HG02610 (cell line): ENCODE results near the gene ZG16.
"Not testable (repeated sequence)": the region's sequence is repeated elsewhere in the genome, so short reads cannot be mapped to it uniquely, and the experiment has no call there.

Experiments
- ATAC-seq: cut with Tn5 transposase; IDR thresholded peaks from one replicate; pipeline ENCODE4 v1.9.1; 2021; ENCODE audit warnings: mild to moderate bottlenecking, moderate library complexity; ENCODE audit not compliant: unreplicated experiment

The ZG16 gene

GRCh38 chr16:29783094-29783953, 5.3 kb downstream of the ZG16 start:
- not testable (repeated sequence) for ATAC-seq

DNA sequence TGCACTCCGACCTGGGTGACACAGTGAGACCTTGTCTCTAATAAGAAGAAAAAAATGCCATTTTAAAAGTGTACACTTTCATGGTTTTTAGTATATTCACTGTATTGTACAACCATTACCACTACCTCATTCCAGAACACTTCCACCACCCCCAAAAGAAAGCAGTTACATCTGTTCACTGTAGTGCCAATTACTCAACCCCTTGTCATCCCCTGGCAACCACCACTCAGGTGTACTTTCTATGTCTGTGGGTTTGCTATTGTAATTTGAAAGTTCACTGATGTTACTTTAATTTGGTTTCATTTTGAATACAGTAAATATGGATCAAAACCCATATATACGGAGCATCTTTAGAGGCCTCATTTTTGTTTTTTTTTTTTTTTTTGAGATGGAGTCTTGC, 6.1 kb downstream of the ZG16 start:
- no peak for ATAC-seq

- ATAC-seq: no peak
Measured at GRCh38 chr16:29784901-29785500, 6.9 kb downstream of the ZG16 start.

DNA sequence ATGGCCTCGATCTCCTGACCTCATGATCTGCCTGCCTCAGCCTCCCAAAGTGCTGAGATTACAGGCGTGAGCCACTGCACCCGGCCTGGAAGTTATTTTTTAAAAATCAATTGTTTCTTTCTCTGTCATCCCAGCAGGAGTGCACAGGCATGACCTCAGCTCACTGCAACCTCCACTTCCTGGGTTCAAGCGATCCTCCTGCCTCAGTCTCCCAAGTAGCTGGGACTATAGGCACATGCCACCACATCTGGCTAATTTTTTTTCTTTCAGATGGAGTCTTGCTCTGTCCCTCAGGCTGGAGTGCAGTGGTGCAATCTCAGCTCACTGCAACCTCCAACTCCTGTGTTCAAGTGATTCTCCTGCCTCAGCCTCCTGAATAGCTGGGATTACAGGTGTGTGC, 9.1 kb downstream of the ZG16 start:
- ATAC-seq: not testable (repeated sequence)

GRCh38 chr16:29789775-29790182, 11.7 kb downstream of the ZG16 start:
- ATAC-seq: no peak

DNA sequence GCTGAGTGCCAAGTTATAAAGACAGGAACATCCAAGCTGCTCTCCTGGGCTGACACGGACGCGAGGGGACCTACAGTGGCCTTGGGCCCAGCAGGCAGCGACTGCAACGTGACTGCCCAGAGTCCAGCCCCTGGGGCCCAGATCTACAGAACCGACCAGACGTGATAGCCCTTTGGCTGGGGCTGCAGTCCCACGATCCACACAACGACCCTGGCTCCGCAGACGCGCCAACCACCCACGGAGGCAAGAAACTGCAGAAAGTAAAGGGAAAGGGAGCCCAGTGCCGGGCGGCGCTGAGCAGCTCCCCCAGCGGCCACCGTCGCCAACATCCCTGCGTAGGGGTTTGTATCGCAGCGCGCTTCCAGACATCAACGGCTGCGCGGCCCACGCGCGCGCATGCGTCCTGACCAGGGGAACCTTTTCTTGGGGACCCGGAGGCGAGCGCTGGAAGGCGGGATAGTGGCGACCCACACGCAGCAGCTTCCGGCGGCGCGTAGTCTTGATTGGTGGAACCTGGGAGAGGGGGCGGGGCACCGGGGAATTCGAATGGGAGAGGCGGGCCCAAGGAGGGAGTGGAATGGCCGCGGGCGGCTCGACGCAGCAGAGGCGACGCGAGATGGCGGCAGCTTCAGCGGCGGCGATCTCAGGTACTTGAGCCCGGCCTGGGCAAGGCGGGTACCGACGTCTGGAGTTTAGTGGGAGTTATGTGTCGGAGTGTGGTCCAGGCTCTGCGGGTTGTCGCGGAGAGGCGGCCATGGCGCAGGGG, 12.3 kb downstream of the ZG16 start, which contains the start of gene KIF22:
Gene KIF22 (plus strand): TSS at position 569 of the 766 bp plus-strand sequence. CDS start 9 bp downstream, at position 578.
- peak; percentile 94 for ATAC-seq

- no peak for ATAC-seq
Measured at GRCh38 chr16:29790949-29791844, 13.1 kb downstream of the ZG16 start.

- no peak for ATAC-seq
Measured at GRCh38 chr16:29791845-29792807, 14.1 kb downstream of the ZG16 start.

DNA sequence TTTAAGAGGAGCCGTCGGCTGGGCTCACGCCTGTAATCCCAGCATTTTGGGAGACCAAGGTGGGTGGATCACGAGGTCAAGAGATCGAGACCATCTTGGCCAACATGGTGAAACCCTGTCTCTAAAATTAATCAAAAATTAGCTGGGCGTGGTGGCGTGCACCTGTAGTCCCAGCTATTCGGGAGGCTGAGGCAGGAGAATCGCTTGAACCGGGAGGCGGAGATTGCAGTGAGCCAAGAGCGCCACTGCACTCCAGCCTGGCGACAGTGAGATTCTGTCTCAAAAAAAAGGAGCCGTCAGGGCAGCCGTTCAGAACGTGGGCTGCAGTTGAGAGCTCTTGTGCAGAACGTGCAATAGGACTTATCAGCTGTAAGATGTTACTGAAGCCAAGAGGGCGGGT, 15.1 kb downstream of the ZG16 start:
- not testable (repeated sequence) for ATAC-seq

GRCh38 chr16:29794231-29794710, 16.2 kb downstream of the ZG16 start:
- ATAC-seq: no peak

DNA sequence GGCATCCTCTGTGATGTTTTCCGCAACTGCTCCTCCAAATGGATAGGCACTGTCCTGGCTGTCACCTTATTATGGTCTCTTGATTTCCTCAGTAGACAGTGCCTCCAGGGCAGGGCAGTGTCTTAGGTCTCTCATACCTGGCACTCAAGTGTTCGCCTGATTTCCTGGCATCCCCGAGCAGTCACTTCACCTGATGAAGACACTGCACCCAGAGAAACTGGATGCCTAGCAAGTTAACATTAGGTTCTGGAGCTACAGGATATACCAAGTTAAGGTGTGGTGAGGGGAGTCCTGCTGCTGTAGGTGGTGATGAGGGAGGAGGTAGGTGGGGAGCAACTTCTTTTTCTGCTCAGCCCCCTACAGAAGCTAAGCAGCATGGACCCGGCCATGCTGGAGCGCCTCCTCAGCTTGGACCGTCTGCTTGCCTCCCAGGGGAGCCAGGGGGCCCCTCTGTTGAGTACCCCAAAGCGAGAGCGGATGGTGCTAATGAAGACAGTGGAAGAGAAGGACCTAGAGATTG, 24.4 kb downstream of the ZG16 start:
- ATAC-seq: no peak

DNA sequence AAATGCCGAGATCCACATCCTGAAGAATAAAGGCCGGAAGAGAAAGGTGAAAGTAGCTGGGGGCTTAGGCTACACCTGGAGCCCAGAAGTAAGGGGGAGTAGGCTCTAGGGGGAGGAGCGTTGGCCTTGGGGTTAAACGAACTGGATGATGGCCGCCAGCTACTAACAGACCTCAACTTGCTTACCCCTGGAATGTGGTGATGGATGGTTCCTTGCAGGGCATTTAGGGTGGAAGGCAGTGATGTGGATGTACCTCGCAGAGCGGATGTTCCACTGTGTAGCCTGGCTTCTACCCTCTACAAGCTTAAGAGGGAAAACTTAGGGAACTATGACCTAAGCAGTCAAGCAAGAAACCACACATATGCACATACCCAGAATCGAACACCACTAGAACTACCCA, 26.0 kb downstream of the ZG16 start:
- no peak for ATAC-seq

- no peak for ATAC-seq
Measured at GRCh38 chr16:29804455-29805231, 26.6 kb downstream of the ZG16 start.

DNA sequence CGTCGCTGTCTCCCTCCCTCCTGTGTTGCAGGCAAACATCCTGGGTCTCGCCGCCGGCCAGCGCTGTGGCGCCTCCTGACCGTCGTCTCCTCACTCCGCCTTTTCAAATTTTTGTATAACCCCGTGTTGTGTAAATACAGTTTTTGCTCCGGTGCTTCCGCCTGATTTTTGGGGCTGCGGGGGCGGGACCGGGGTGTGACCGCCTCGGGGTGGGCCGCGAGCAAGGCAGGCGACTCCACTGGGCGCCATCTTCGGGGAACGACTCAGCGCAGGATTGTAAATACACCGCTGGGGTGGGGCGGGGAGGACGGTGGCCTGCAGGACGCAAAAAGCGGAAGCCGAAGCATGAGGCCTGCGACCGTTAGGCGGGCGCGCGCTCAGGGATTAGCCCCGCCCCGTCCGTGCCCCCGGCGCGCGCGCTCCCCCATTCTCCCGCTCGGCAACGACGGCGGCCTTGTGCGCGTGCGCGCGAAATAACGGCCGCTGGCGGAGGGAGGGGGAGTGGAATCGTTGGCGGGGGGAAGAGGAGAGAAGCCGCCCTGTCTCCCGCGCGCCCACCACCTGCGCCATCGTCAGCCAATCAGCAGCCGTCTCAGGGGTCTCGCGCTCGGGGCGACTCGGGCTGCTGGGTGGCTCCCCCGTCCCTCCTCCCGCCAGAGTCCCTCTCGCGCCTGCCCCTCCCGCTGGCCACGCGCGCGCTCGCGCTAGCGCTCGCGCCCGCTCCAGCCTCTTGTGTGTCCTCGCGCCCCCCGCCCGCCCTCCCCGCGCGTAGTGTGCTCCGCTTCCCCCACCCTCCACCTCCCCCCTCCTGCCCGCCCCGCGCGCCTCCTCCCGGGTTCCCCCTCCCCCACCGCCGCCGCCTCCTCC, 27.4 kb downstream of the ZG16 start:
- peak; percentile 38 for ATAC-seq

- ATAC-seq: no peak
Measured at GRCh38 chr16:29806099-29806579, 28.1 kb downstream of the ZG16 start, which contains the start of gene MAZ. MAZ (plus strand) TSS chr16:29806529; CDS start chr16:29806702, 173 bp downstream.

DNA sequence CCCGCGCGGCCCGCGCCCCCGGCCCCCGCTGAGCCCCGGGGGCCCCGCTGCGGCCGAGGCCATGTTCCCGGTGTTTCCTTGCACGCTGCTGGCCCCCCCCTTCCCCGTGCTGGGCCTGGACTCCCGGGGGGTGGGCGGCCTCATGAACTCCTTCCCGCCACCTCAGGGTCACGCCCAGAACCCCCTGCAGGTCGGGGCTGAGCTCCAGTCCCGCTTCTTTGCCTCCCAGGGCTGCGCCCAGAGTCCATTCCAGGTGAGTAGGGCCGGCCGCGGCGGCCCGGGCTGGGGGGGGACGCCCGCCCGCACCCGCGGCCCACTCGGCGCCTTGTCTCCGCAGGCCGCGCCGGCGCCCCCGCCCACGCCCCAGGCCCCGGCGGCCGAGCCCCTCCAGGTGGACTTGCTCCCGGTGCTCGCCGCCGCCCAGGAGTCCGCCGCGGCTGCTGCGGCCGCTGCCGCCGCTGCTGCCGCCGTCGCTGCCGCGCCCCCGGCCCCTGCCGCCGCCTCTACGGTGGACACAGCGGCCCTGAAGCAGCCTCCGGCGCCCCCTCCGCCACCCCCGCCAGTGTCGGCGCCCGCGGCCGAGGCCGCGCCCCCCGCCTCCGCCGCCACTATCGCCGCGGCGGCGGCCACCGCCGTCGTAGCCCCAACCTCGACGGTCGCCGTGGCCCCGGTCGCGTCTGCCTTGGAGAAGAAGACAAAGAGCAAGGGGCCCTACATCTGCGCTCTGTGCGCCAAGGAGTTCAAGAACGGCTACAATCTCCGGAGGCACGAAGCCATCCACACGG, 28.8 kb downstream of the ZG16 start:
- ATAC-seq: no peak
